GM18511 (cell line): ENCODE results near the gene GALNT8.
"Not testable (repeated sequence)": the region's sequence is repeated elsewhere in the genome, so short reads cannot be mapped to it uniquely, and the experiment has no call there.

Experiments
- ATAC-seq: cut with Tn5 transposase; IDR thresholded peaks from one replicate; pipeline ENCODE4 v1.9.1; 2021; ENCODE audit warnings: mild to moderate bottlenecking, moderate library complexity; ENCODE audit not compliant: unreplicated experiment

The GALNT8 gene, protein sequence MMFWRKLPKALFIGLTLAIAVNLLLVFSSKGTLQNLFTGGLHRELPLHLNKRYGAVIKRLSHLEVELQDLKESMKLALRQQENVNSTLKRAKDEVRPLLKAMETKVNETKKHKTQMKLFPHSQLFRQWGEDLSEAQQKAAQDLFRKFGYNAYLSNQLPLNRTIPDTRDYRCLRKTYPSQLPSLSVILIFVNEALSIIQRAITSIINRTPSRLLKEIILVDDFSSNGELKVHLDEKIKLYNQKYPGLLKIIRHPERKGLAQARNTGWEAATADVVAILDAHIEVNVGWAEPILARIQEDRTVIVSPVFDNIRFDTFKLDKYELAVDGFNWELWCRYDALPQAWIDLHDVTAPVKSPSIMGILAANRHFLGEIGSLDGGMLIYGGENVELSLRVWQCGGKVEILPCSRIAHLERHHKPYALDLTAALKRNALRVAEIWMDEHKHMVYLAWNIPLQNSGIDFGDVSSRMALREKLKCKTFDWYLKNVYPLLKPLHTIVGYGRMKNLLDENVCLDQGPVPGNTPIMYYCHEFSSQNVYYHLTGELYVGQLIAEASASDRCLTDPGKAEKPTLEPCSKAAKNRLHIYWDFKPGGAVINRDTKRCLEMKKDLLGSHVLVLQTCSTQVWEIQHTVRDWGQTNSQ

DNA sequence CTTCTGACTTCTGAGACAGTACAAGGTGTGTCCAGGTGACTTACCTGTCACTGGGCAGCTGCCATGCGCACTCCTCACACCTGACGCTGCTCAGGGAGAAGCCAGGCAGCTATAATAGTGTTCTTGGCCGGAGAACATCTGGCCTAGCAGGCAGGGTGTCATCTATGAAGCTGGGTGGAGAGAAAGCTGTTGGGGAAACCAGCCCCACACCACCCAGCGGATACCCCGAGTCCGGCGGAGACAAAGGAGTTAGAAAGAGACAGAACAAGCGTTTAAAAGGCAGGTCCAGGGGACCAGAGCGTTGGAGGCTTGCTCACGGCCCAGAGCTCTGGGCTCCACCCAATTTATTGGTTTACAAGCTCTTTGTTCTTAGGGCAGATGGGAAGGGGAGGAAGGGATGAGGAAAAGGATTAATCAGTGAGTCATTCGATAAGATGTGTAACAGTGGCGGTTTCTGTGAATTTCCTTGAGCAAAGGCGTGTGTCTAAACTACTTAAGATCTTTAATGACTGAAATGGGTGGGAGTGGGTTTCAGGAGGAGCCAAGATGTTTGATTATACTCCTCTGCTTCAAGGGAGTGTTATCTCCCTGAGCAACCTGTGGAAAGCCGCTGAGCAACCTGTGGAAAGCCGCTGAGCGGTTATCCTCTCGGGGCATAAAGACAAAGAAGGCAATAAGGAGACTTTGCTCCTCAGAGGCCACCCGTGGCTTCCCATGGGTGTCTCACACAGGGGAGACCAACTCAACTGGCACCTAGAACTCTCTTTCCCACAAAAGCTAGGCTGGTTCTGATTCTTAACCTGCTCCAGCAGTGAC is at the start of gene GALNT8:
TSS of gene GALNT8 (plus strand) at position 580 of the 816 bp plus-strand sequence. CDS start 278 bp downstream, outside the sequence.
- no peak for ATAC-seq

DNA sequence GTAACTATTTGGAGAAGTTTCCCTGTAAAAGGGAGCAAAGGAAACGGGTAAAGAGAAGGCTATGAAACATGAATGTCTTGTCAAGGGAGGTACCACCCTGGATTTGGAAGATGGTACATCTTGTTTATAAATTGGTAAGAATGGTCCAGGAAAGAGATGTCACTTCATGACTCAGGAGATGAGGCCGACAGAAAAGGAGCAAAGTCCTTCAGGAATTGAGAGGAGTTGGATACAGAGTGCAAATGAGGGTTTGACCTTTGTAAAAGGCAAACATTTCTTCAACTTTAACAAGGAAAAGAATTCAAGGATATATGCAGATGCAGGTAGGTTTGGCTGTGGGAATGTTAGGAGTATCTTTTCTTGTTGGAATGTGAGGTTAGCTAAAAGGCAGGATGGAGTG is 40.5 kb upstream of the GALNT8 start:
- no peak for ATAC-seq

GRCh38 chr12:4681732-4682131 is 38.5 kb upstream of the GALNT8 start:
- ATAC-seq, result no peak

DNA sequence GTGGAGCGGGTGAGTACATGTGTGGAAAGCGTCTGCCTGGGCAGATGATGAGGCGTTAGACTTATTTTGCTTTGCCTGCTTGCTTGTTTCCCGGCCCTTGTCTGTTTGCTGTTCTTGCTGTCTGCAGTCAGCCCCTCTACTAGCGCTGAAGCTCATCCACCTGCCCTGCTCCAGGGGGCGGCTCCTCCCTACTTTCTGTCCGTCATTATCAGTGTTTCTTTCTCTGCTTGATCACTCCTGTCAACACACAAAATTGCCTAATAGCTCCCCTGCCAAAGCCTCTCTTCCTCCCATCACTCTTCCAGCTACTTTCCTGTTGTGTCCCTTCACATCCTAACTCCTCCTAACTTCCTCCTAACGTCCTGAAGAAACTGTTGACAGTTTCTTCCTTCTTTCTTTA is 34.9 kb upstream of the GALNT8 start:
- ATAC-seq, result no peak

DNA sequence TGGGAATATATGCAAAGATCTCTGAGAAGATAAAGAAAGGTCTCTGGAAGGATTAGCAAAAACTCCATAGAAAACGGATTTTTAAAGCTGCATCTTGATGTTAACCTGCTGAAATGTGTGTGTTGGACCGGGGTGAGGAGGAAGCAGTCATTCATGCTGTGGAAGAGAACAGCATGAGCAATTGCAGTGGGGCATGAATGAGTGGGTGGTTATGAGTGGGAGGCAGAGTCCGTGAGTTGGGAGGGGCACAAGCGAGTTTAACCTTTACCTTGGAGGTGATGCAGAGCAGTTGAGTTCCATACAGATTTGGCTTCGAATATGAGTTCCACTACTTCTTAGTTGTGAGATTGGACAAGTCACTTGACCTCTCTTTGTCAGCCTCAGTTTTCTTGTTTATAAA is 29.4 kb upstream of the GALNT8 start:
- no peak for ATAC-seq

- ATAC-seq, result no peak
Observed at GRCh38 chr12:4700621-4701026, 19.6 kb upstream of the GALNT8 start.

DNA sequence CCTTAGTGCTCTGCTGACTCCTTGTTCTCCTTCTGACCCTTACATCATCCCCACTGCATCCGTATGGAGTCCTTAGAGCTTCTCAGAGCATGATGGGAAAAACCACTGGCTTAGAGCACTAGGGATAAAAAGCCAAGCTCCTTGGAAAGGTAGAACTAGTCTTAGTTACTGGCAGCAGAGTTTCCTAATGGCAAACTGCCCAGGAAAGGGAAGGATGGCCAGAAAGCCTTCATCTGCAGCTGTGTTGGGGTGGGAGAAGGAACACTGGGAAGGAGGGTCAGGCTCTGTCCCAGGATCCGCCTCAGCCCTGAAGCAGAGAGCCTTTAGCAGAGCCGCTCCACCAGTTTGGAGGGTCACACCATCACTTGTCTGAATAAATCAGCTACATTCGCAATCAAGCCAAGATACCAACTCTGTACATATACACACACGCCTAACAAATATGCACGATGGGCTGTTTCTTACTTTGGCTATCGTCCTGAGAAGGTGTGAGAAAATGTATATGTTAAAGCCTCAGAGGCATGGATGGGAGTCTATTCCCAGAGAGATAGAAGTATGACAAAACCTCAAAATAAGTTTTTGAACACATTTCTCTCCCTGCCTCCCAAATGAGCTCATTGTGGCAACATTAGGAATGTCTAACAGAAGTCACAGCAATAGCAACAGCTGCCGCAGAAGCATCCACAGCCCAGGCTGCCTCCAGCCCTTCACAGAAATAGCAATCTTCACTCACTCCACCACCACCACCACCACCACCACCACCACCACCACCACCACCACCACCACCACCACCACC is 18.6 kb upstream of the GALNT8 start:
- ATAC-seq, result no peak

DNA sequence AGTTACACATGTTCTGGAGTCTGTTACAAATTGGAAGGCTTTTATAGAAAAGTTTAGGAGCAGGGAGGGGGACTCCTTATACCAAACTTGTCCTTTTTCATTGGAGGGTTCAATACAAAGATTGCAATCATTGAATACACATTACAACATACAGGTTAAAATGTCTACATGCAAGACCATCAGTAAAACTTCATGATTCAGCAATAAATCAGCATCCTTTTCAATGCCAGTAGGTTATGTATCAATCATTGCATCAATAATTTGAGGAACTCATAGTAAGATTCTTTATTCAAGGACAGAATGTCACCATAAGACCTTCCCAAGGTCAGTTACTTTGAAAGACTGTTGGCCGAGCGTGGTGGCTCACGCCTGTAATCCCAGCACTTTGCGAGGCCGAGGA is 16.5 kb upstream of the GALNT8 start:
- no peak for ATAC-seq

DNA sequence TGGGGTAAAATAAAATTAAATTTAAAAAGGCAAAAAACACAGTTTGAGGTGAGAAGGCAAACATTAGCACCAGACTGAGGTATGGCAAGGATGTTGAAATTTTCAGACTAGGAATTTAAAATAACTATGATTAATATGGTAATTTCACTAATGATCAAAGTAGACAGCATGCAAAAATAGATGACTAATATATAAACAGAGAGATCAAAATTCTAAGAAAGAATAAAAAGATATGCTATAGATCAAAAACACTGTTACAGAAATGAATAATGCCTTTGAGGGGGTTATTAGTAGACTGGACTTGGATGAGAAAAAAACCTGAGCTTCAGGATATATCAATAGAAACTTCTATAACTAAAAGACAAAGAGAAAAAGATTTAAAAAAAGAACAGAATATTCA is 14.4 kb upstream of the GALNT8 start:
- no peak for ATAC-seq

DNA sequence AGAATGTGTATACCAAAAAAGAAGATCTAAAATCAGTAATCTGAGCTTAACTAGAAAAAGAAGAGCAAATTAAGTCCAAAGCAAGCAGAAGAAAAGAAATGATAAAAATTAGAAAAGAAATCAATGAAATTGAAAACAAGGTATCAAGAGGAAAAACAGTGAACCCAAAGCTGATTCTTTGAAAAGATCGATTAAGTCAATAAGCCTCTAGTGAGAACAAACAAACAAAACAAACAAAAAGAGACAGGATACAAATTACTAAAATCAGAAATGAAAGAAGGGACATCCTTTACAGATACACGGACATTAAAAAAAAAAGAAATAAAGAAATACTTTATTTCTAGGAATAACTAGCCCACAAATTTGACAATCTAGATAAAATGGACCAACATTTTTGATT is 12.9 kb upstream of the GALNT8 start:
- ATAC-seq, result no peak

DNA sequence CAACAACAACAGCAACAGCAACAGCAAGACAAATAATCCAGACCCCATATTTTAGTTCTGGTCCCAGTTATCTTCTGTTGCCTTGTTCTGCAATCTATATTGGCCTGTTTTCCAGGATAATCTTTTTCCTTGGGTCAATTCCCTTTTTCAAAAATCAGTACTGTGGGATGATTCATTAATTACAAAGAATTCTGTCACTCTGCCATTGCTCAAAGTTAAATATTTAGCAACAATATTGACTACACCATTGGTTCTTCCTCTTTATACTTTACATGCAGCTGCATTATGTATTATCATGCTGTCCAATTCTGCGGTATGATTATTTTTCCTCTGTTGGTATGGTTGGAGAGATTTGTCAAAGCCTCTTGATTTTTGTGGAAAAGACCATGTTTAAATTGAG is 10.1 kb upstream of the GALNT8 start:
- ATAC-seq, result no peak

- ATAC-seq, result no peak
Observed at GRCh38 chr12:4714879-4715278, 5.3 kb upstream of the GALNT8 start.

DNA sequence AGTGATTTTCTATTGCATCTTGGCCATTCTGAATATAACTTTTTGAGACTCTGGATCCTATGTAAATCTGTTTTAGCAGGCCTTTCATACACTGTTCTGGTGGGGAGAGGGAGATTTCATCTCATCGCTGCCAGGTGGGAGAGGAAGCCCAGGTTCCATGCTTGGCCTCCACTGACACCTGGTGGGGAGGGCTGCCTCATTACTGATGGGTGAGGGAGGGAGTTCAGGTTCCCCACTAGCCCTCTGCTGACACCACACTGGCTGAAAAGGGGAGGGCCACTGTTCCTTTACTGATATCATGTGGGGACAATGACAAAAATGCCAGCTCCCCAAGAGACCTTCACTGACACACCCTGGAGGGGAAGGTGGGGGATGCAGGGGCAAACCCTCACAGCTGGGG is 2.4 kb upstream of the GALNT8 start:
- no peak for ATAC-seq

DNA sequence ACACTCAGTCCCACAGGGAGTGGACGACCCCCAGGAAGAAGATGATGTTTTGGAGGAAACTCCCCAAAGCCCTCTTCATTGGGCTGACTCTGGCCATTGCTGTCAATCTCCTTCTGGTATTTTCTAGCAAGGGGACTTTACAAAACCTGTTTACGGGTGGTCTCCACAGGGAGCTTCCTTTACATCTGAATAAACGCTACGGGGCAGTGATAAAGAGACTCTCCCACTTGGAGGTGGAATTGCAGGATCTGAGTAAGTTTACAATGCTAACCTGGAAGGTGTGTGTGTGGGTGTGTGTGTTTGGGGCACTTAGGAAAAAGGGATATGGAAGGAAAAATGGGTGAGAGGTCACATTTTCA is 416 bp downstream of the GALNT8 start:
- no peak for ATAC-seq

DNA sequence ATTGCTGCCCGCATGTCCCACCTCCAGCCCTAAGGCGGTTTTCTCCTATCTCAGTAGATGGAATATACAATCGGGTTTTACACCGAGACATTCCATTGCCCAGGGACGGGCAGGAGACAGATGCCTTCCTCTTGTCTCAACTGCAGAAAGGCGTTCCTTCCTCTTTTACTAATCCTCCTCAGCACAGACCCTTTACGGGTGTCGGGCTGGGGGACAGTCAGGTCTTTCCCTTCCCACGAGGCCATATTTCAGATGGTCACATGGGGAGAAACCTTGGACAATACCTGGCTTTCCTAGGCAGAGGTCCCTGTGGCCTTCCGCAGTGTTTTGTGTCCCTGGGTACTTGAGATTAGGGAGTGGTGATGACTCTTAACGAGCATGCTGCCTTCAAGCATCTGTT is 1.4 kb downstream of the GALNT8 start:
- ATAC-seq, result not testable (repeated sequence)

GRCh38 chr12:4723226-4723625 is 3.0 kb downstream of the GALNT8 start:
- ATAC-seq, result no peak

DNA sequence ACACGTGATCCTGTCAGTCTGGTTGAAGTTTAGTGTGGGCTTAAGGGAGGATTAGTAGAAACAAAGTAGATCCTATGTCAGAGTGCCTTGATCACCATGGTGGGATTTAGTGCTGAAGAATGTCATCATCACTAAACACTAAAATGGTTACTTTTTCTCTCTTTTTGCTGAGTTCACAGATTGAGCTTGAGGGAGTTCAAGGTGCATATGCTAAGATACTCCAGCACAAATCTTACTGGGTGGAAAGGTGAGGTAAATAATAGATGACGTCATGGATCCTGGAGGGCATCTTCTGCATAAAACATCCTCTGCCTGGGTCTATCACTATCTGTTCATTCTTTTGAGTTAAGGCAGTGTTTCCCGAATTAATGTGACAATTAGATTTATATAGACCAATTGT is 4.9 kb downstream of the GALNT8 start:
- no peak for ATAC-seq

- no peak for ATAC-seq
Observed at GRCh38 chr12:4734625-4735340, 14.6 kb downstream of the GALNT8 start.

GRCh38 chr12:4736091-4736490 is 15.9 kb downstream of the GALNT8 start:
- ATAC-seq, result no peak

- no peak for ATAC-seq
Observed at GRCh38 chr12:4738541-4738940, 18.3 kb downstream of the GALNT8 start.
